Colonic mucosa (tissue), 4 donors: Measurements from ENCODE around the gene CHPF. TPM values are rescaled to one million over a fixed set of nuclear protein-coding genes. Genes with fewer than 3 reads are reported as not detected.

Experiments
- DNase-seq: peaks from one replicate; pipeline ENCODE4 v3.0.0-alpha.2; 2020
- H3K27ac ChIP-seq: fragments of 200-600 bp; one replicate; pipeline ENCODE4 v1.8.0; 2021
- H3K27me3 ChIP-seq: fragments of 200-600 bp; one replicate; pipeline ENCODE4 v1.8.0; 2021
- H3K36me3 ChIP-seq: fragments of 200-600 bp; one replicate; pipeline ENCODE4 v1.8.0; 2021
- H3K4me1 ChIP-seq: fragments of 200-600 bp; one replicate; pipeline ENCODE4 v1.8.0; 2021; ENCODE audit warnings: mild to moderate bottlenecking
- H3K4me3 ChIP-seq: fragments of 200-600 bp; one replicate; pipeline ENCODE4 v1.8.0; 2021
- H3K9ac ChIP-seq, 2 donors: one replicate each; pipeline ENCODE4 v1.7.0; 2013; ENCODE audit warnings: control low read depth in 2 of 2, low read depth in 2 of 2, low read length in 2 of 2
- H3K9me3 ChIP-seq: fragments of 200-600 bp; one replicate; pipeline ENCODE4 v1.8.0; 2021
- CTCF ChIP-seq: fragments of 200-600 bp; IDR thresholded peaks from one replicate; pipeline ENCODE4 v1.8.0; 2022; ENCODE audit warnings: antibody characterized with exemption, mild to moderate bottlenecking
- intact Hi-C: fragments of 100-400 bp; cut with DNase I; formaldehyde crosslinking; loops from one replicate; pipeline ENCODE4 v1.14.1; 2022
- total RNA-seq, 2 donors: library from RNA; stranded (reverse); fragmentation: NEBNext Ultra II Directional in 1 of 2; extraction: Animal tissue kit (Norgen Biotek cat#: 25700) in 1 of 2; gene quantifications; one replicate each; pipeline ENCODE4 v1.2.1, GENCODE V29; 2021
- donor health status: healthy.
- donor health status: DM: no; HTN: no; CAD: no.
- donor health status: DM: no; HTN: no; CAD: no.

The CHPF gene
- total RNA-seq, 2 donors from 2014 or later: 43.1 to 43.5 TPM

- H3K4me1 ChIP-seq: no peaks in the 10 kb centered on the region
- DNase-seq: peak; percentile 99
- peak within 1 kb of the TSS; percentile 92 to 96 for H3K9ac ChIP-seq
- no peak for TF ChIP-seq CTCF
- intact Hi-C loops: loop anchor here (5.0 kb wide), 1 partner anchor 34 kb away; no protein-coding TSS in a partner anchor
- H3K9me3 ChIP-seq: no peaks in the 10 kb centered on the region
- peaks cover 24% of the 10 kb centered on the region for H3K27me3 ChIP-seq
- no peaks in the 10 kb centered on the region for H3K36me3 ChIP-seq
- peak within 1 kb of the TSS; percentile 98 for H3K27ac ChIP-seq
- H3K4me3 ChIP-seq: peak within 1 kb of the TSS; percentile 60
These were observed 45.1 kb downstream of the CHPF start, which contains the start of gene GMPPA for GRCh38 chr2:219498280-219499057. GMPPA (plus strand) TSS chr2:219498891; CDS start chr2:219499976, 1,085 bp downstream.

DNA sequence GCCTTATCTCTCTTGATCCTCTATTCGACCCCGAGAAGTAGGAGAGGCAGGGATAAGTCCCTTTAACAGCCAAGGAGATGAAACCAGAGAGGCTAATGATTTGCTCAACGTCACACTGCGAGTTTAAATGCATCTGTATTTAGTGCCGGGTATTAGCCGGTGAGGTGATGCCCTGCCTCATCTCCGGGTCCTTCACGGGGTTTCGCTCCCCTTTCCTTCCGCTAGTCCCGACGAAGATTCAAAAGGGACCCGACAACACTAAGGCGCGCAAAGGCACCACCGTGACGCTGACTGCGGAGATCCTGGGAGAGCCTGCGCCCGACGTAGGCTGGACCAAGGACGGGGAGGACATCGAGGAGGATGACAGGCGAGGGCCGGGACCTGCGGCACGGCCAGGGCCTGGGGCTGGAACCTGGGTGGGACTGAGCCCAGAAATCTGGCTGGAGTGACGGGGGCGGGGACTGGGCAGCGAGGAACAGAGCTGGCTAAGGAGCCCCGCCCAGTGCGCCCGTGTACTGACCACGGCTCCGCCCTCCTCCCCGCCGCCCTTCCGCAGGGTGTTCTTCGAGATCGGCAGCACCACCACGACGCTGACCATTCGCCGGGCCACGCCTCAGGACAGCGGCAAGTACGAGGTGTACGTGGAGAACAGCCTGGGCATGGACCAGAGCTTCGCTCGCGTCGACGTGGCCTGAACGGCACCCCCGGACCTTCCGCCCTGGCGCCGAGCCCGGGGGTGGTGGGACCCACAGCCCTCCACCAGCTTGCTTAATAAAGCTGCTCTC, 45.9 kb downstream of the CHPF start:
- H3K27me3 ChIP-seq: peaks cover 24% of the 10 kb centered on the region
- no peaks in the 10 kb centered on the region for H3K36me3 ChIP-seq
- no peaks in the 10 kb centered on the region for H3K9me3 ChIP-seq
- peak; percentile 94 for DNase-seq
- intact Hi-C loops: loop anchor here (5.0 kb wide), 1 partner anchor 35 kb away; no protein-coding TSS in a partner anchor
- peak overlapping the region; percentile 60 for H3K4me3 ChIP-seq
- H3K4me1 ChIP-seq: no peaks in the 10 kb centered on the region
- no peak for TF ChIP-seq CTCF
- peak overlapping the region; percentile 92 to 96 for H3K9ac ChIP-seq
- peak overlapping the region; percentile 98 for H3K27ac ChIP-seq

- TF ChIP-seq CTCF: no peak
- DNase-seq: peak; percentile 31
- intact Hi-C loops: loop anchor here (5.0 kb wide), 1 partner anchor 35 kb away; no protein-coding TSS in a partner anchor
- Histone ChIP-seq H3K27me3 (peaks cover 27% of the 10 kb centered on the region), H3K9ac (peak overlapping the region; percentile 29 to 96), H3K36me3 (no peaks in the 10 kb centered on the region), H3K4me1 (no peaks in the 10 kb centered on the region), H3K27ac (peak overlapping the region; percentile 98), H3K9me3 (no peaks in the 10 kb centered on the region), H3K4me3 (no peak overlapping the region)
These were observed 46.6 kb downstream of the CHPF start for GRCh38 chr2:219496825-219497494.

GRCh38 chr2:219496247-219496824, 47.3 kb downstream of the CHPF start:
- Histone ChIP-seq H3K9ac (peak overlapping the region in 1 of 2 donors; percentile 29), H3K4me1 (no peaks in the 10 kb centered on the region), H3K4me3 (no peak overlapping the region), H3K9me3 (no peaks in the 10 kb centered on the region), H3K36me3 (no peaks in the 10 kb centered on the region), H3K27ac (no peak overlapping the region), H3K27me3 (peaks cover 27% of the 10 kb centered on the region)
- DNase-seq: no peak
- intact Hi-C loops: loop anchor here (5.0 kb wide), 1 partner anchor 36 kb away; no protein-coding TSS in a partner anchor
- TF ChIP-seq CTCF: no peak
